HG02610 (cell line): ENCODE measurements around the gene MAN1A1.

Experiments used
- ATAC-seq: cut with Tn5 transposase; IDR thresholded peaks from one replicate; pipeline ENCODE4 v1.9.1; 2021; ENCODE audit warnings: mild to moderate bottlenecking, moderate library complexity; ENCODE audit not compliant: unreplicated experiment

MAN1A1 gene

GRCh38 chr6:119327810-119328209 is 21.8 kb downstream of the MAN1A1 start:
- no peak for ATAC-seq

GRCh38 chr6:119326291-119327005 is 23.1 kb downstream of the MAN1A1 start:
- ATAC-seq: no peak

DNA sequence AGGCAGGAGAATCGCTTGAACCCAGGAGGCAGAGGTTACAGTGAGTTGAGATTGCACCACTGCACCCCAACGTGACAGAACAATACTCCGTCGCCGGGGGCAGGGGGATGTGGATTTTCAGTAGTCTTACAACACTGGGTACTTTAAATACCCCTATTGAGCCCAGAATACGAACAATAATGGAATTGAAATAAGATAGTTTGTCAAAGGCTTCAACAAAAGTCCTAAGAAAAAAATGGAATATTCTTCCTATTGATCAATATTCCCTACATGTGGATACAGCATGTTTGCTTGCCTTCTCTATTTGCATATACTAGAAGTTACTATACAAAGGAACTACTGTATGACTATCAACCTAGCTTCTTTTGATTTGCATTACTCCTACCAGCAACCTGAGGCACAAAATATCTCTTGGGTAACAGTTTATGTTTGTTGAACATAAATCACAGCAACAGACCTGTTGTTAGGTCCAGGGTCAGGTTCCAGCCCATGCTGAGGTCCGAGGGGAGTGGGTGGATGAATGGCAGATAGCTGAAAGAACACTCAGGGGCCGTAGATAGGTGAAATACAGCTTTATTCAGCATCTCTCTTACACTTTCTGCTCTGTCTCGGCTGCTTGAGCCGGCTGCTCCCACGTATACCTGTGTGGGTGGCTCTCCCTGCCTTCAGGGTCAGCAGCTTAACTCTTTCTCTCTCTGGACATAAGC is 23.8 kb downstream of the MAN1A1 start:
- no peak for ATAC-seq

DNA sequence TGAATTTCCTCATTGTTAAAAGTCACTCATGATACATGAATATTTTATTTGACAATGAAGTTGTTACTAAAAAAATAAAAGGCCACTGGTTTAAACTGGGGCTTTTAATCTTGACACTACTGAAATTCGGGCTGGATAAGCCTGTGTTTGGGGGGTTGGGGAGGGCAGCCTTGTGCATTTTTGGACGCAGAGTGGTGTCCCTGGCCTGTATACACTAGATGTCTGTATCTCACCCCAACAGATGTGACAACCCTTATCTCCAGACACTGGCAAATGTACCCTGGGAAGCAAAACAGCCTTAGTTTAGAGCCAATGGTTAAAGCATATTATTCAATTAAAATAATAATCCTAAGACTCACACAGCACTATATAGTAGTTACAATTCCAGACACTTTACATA is 24.8 kb downstream of the MAN1A1 start:
- no peak for ATAC-seq

- no peak for ATAC-seq
Observed at GRCh38 chr6:119323931-119324330, 25.6 kb downstream of the MAN1A1 start.

GRCh38 chr6:119323478-119323877 is 26.1 kb downstream of the MAN1A1 start:
- ATAC-seq: no peak

DNA sequence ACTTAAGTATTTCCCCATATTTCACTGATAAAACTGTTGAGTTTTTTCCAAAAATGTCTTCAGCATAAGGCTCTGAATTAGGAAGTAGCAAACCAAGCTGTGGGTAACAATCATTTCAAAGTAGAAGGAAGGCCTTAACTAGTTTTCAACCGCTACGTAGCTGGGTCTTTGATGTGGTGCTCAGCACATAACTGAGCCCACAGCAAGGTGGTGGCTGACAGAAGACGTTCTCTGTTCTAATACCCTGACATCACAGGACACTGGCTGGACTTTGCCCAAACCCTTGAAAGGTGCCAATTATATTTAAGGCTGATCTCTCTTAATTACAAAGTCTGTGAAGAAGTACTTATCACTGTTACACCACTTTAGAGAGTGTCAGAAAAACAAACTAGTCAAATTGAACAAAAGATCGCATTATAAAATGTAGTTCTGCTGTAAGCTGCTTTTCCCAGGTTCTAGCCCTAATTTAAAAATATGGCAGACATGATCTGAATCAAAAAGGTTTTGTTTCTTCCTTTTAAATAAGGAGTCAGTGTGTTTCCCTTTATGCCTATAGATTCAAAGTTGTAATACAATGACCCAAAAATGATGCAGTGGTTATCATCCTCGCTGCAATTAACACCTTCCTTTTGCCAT is 26.7 kb downstream of the MAN1A1 start:
- ATAC-seq: peak; percentile 88

GRCh38 chr6:119322034-119322433 is 27.5 kb downstream of the MAN1A1 start:
- no peak for ATAC-seq

DNA sequence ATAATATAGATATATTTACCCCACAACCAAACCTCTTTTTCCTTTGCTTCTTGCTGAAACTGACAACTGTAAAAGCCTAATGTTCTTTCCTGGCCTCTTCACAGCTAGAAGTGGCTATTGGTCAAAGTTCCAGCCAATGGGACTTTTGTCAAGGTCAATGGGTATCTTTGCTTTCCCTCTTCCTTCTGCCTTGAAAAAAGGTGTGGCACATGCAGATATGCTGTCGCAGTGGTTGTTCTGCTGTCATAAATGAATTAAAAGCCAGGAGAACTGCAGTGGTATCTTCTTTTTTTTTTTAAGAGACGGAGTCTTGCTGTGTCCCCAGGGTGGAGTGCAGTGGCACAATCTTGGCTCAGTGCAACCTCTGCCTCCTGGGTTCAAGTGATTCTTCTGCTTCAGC is 29.9 kb downstream of the MAN1A1 start:
- no peak for ATAC-seq

- no peak for ATAC-seq
Observed at GRCh38 chr6:119318730-119319129, 30.8 kb downstream of the MAN1A1 start.

DNA sequence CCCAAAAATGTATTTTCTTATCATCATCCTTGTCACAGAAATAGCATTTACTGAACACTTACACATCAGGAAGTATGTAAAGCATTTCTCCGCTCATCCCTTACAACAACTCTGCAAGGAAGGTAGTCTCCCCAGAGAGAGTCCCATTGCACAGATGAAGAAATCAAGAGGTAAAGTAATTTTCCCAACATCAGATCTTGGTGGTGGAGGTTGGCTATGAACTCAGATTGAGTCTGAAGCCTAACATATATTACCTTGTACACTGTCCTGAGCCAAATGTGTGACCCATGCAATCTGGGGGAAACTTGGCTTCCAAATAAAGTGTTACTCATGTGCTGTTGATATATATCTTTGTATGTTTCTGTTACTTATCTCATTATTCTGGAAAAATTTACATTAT is 31.4 kb downstream of the MAN1A1 start:
- ATAC-seq: no peak

GRCh38 chr6:119317007-119317406 is 32.6 kb downstream of the MAN1A1 start:
- ATAC-seq: no peak

DNA sequence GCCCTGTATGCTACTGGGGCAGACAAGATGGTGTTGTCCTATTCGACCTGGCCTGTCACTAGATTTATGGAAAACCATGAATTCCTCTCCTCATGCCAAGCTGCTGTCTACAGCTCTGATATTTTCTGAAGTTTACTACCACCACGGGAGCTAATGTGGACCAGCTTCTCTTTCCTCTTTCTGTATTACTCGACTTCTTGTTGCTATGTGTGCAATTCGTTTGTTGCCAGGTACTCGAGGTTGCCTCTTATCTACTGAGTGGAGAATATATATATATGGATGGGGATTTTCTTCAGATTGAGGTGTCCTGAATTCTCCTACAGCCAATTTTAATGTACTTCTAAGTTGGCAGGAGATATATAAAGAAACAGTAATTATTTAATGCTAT is 34.7 kb downstream of the MAN1A1 start:
- peak; percentile 37 for ATAC-seq

DNA sequence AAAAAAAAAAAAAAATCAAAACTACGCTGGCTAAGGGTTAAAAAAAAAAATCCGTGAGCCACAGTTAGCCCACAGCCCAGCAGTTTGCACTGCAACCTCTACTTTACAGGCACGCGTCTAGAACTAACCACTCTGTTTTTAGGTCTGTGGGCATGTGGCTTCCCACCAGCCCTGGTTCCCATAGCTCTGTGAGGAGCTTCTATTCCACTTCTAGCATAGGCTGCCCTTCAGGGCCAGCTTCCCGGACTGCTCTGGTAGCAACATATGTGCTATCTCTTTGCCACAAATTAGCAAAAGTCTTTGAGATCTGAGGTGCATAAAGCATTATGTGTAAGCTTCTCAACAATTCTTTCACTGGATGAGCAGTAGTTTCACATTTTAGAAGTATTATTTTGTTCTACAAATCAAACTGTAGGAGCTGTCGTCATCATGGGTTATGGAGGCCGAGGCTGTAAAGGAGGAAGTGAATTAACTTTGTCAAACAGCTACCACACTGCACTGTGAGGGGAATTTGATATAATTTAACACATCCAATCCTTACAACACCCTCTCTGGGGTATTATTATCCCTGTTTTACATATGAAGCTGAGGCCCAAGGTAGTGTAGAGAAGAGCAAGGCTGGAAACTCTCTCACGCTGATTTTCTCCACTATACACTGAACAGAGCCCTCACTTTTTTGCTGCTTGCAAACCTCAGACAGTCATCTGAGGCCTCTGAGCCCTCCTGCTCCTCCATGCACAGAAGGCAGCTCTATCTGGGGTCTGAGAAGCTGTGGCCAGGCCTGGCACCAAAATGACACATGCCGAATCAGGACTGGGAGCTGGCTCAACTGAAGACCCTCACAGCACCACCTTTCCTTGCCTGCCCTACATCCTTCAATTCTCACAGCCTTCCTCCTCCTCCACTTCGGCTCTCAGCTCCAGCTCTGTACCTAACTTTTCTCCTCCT is 35.4 kb downstream of the MAN1A1 start:
- ATAC-seq: peak; percentile 66

- peak; percentile 33 for ATAC-seq
Observed at GRCh38 chr6:119312875-119313338, 36.7 kb downstream of the MAN1A1 start.

DNA sequence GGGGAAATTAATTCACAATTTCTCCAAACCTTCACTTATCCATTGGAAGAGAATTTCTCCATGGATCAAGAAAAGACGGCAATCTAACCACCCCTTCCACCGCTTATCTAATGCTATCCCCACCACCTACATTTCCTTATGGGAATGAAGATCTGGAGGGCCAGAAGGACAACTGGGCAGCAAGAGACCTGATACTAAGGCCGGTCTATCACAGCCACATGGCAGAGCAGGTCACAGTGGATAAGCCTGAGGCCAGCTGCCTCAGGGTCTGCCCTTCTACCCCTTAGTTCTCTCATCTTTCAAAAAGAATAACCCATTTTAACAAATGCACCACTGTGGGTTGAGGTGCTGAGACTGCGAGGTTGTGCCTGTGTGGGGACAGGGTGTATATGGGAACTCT is 37.1 kb downstream of the MAN1A1 start:
- ATAC-seq: no peak

DNA sequence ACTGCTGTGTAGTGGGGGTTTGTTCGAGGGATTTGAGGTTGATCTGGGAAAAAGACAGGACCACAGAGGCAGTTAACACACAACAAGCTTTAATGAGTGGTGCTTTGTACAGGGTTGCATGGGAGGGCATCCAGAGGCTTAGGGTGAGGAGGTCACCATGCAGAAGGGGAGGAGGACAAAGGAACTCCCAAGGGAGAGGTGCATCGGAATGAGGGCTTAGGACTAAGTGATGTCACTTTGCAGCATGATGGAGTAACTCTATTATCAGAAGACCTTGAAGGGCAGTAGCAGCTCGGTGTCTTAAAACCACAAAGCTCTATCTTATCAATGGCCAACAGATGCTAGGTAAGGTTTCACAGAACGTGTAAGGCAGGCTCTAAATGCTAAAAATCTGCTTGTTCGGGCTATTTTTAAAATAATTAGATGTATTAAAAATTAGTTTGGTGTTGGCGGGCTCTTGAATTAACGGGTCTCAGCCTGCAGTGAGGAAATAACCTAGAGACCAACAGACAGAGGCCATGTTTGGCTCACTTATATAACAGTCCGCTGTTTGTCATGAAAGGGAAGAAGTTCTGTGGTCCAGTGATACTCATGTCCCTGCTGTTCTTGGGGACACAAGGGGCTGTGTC is 37.9 kb downstream of the MAN1A1 start:
- ATAC-seq: no peak

DNA sequence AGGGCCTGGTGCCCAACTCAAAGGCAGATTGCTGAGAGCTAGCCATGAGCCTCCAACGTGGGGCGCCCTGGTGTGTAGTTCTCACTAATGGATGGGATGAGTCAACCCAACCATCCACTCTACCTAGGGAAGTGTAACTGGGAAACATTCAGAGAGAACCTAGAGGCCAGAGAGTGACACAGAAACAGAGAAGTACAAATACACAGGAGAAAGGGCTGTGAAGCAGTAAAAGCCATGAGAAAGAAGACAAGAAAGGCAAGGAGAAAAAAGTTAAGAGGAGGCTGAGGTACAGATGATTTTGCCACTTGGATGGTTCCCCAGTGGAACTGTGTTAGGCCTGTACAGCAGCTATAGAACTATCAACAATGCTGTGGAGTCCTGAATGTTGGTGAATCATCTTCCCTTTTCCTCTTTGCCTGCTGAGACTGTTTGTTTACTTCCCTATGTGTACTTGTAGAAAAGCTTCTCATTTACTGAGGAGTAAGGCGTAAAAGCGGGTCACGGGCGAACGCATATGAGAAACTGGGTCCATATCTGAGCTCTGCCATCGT is 39.0 kb downstream of the MAN1A1 start:
- ATAC-seq: no peak

GRCh38 chr6:119308991-119309657 is 40.4 kb downstream of the MAN1A1 start:
- peak; percentile 18 for ATAC-seq
